NCI-H2029 treated with DMSO at 0.1 percent for 48 hours (cell line): ENCODE data around the gene SPATA33.

Experiments
- DNase-seq: peaks from one replicate; lab custom pipeline; 2025; lab: John Stamatoyannopoulos, UW

Gene SPATA33

GRCh38 chr16:89709716-89710432 lies 52.2 kb downstream of the SPATA33 start:
- DNase-seq = no peak

- DNase-seq = no peak
Observed at GRCh38 chr16:89710709-89711564, 53.3 kb downstream of the SPATA33 start.

GRCh38 chr16:89711601-89712273 lies 54.1 kb downstream of the SPATA33 start:
- DNase-seq = no peak

- DNase-seq = no peak
Observed at GRCh38 chr16:89712274-89712781, 54.7 kb downstream of the SPATA33 start.

- DNase-seq = no peak
Observed at GRCh38 chr16:89716493-89716892, 58.9 kb downstream of the SPATA33 start.

GRCh38 chr16:89716916-89717687 lies 59.5 kb downstream of the SPATA33 start:
- no peak for DNase-seq

- DNase-seq = no peak
Observed at GRCh38 chr16:89717688-89718505, 60.3 kb downstream of the SPATA33 start.
